ENCODE data around the gene GJB6.

GRCh38 chr13:20219577-20219976 lies 12.5 kb downstream of the GJB6 start:
- no peak for TF ChIP-seq CTCF (conservative IDR thresholded peaks at IDR 0.05 in 1 of 2, IDR thresholded peaks at IDR 0.05 in 1 of 2; ENCODE audit: low read depth in 1 of 2, low read length in 2 of 2)
- TF ChIP-seq EZH2 (IDR thresholded peaks at IDR 0.05; ENCODE audit: low read length, missing control alignments): no peak
